22Rv1 (cell line): ENCODE results near the gene SETBP1.

Source experiments
- CTCF ChIP-seq: fragments of 450-650 bp; IDR thresholded peaks from 2 replicates; pipeline ENCODE4 v1.5.1; 2017; ENCODE audit warnings: mild to moderate bottlenecking
- ZFX ChIP-seq: fragments of 450-650 bp; IDR thresholded peaks from 2 replicates; pipeline ENCODE4 v1.6.1; 2017; ENCODE audit warnings: antibody characterized with exemption, borderline replicate concordance

- no peak for TF ChIP-seq CTCF
- TF ChIP-seq ZFX: no peak
Observed at GRCh38 chr18:44761812-44762211, 81.1 kb downstream of the SETBP1 start.
